K562 (cell line): ENCODE measurements around the gene MFAP1. TPM values are rescaled to one million over a fixed set of nuclear protein-coding genes. Genes with fewer than 3 reads are reported as not detected.
A peak's percentile ranks its signal among the peaks of the same experiment; 100 is the strongest.

Source experiments
- BHLHE40 ChIP-seq: IDR thresholded peaks from 2 replicates; pipeline ENCODE4 v1.6.1; 2011; ENCODE audit warnings: low read length, improper control_type of control experiment
- DACH1 ChIP-seq: fragments of 450-650 bp; IDR thresholded peaks from 2 replicates; pipeline ENCODE4 v1.6.1; 2018; ENCODE audit not compliant: partially characterized antibody
- ILF3 ChIP-seq: fragments of 450-650 bp; IDR thresholded peaks from 2 replicates; pipeline ENCODE4 v1.6.1; 2018; ENCODE audit warnings: antibody characterized with exemption, mild to moderate bottlenecking, moderate library complexity, borderline replicate concordance
- MBD1 ChIP-seq: fragments of 250-450 bp; sonication (Bioruptor Pico); IDR thresholded peaks from 2 replicates; pipeline ENCODE4 v1.8.0; 2022; ENCODE audit warnings: inconsistent platforms
- MED1 ChIP-seq: sonication (generic); formaldehyde crosslinking; IDR thresholded peaks from 2 replicates; pipeline ENCODE4 v1.8.1; 2023; ENCODE audit warnings: missing genetic modification reagents, borderline replicate concordance
- PHF20 ChIP-seq: fragments of 450-650 bp; IDR thresholded peaks from 2 replicates; pipeline ENCODE4 v1.6.1; 2018; ENCODE audit not compliant: partially characterized antibody
- REST ChIP-seq, 2 experiments: fragments of 450-650 bp; formaldehyde crosslinking in 1 of 2; IDR thresholded peaks; 2 replicates each; pipeline versions ENCODE4 v1.4.0 to v1.6.1; 2014 to 2020; ENCODE audit warnings: mild to moderate bottlenecking in 2 of 2, borderline replicate concordance in 1 of 2, low read depth in 1 of 2
- TGIF2 ChIP-seq: sonication (generic); formaldehyde crosslinking; IDR thresholded peaks from 2 replicates; pipeline ENCODE4 v1.8.1; 2022; ENCODE audit warnings: mild to moderate bottlenecking, missing genetic modification reagents, moderate library complexity
- ZC3H4 ChIP-seq: sonication (generic); formaldehyde crosslinking; IDR thresholded peaks from 2 replicates; pipeline ENCODE4 v1.9.0; 2021; ENCODE audit warnings: missing genetic modification reagents, borderline replicate concordance
- polyA plus RNA-seq, 8 experiments: library from polyadenylated mRNA; depleted of rRNA in 4 of 8; stranded (reverse) in 5 of 8; unstranded in 3 of 8; fragments of >200 nt; fragmentation: Nextera tagmentation in 2 of 8; fragmentation: Illumina TruSeq in 1 of 8; extraction: Ambion mirVana in 2 of 8; extraction: Trizol in 1 of 8; gene quantifications; 2 replicates each; pipeline versions ENCODE4 v1.2.1 to v1.2.3, GENCODE V29; 2011 to 2014; ENCODE audit warnings: inconsistent platforms in 1 of 8, missing spikeins in 1 of 8
- total RNA-seq, 7 experiments: library from RNA; depleted of rRNA in 6 of 7; stranded (reverse); fragments of >200 nt in 6 of 7; fragmentation: Illumina TruSeq in 2 of 7; extraction: Trizol in 2 of 7; gene quantifications; 2 replicates each; pipeline versions ENCODE4 v1.2.1 to v1.2.3, GENCODE V29; 2011 to 2021; ENCODE audit warnings: low replicate concordance in 1 of 7
- TF ChIP-seq, protein P1 (sequence below): sonication (generic); IDR thresholded peaks from 2 replicates; pipeline ENCODE4 v1.6.1; 2016
- TF ChIP-seq, protein P2 (sequence below): fragments of 450-650 bp; formaldehyde crosslinking; IDR thresholded peaks from 2 replicates; pipeline ENCODE4 v1.4.0; 2020; ENCODE audit warnings: mild to moderate bottlenecking, mixed read lengths

MFAP1 gene
- total and polyA plus RNA-seq, 9 of the 15 experiments (the other 6 are each of a cell fraction or from before 2014, with no cell fraction given), result 34.9 to 64.1 (median 48.2) TPM

DNA sequence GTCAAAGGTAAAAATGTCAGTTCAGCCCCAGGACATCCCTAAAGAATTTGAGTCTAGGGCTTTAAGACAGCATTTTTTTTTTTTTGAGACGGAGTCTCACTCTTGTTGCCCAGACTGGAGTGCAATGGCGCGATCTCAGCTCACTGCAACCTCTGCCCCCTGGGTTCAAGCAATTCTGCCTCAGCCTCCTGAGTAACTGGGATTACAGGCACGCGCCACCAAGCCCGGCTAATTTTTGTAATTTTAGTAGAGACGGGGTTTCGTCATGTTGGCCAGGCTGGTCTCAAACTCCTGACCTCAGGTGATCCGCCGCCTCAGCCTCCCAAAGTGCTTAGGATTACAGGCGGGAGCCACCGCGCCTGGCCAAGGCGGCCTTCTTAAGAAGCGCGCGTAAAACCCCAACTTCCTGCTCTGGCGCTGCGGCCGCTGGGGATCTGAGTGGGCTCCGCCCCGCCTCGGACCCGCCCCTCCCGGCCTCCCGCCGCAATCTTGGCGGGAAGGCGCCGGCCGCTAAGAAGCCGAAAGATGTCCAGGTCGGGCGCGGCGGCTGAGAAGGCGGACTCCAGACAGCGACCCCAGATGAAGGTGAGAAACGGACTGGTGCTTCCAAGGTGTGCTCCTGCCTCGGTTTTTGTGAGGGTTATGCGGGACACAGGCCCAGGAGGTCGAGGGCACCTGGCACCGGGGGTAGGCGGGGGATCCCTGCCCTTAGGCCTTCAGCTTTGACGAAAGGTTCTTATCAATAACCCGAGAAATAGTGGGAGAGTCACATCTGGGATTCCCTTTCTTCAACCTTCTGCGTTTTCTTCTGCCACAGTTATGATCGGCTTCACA is 2.2 kb upstream of the MFAP1 start, which contains the start of gene WDR76 (continued):
- no peak for TF ChIP-seq REST (IDR thresholded peaks at IDR 0.05; ENCODE audit: borderline replicate concordance)
- no peak for TF ChIP-seq REST (CRISPR knock-in tag; IDR thresholded peaks at IDR 0.05; ENCODE audit: low read depth)
- no peak for TF ChIP-seq MBD1 (CRISPR knock-in tag)
- peak; percentile 51 for TF ChIP-seq PHF20
- TF ChIP-seq, protein P1, sequence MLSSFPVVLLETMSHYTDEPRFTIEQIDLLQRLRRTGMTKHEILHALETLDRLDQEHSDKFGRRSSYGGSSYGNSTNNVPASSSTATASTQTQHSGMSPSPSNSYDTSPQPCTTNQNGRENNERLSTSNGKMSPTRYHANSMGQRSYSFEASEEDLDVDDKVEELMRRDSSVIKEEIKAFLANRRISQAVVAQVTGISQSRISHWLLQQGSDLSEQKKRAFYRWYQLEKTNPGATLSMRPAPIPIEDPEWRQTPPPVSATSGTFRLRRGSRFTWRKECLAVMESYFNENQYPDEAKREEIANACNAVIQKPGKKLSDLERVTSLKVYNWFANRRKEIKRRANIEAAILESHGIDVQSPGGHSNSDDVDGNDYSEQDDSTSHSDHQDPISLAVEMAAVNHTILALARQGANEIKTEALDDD, result no peak
- no peak for TF ChIP-seq MED1 (CRISPR knock-in tag)
- TF ChIP-seq ZC3H4 (CRISPR knock-in tag), result no peak
- TF ChIP-seq, protein P2, sequence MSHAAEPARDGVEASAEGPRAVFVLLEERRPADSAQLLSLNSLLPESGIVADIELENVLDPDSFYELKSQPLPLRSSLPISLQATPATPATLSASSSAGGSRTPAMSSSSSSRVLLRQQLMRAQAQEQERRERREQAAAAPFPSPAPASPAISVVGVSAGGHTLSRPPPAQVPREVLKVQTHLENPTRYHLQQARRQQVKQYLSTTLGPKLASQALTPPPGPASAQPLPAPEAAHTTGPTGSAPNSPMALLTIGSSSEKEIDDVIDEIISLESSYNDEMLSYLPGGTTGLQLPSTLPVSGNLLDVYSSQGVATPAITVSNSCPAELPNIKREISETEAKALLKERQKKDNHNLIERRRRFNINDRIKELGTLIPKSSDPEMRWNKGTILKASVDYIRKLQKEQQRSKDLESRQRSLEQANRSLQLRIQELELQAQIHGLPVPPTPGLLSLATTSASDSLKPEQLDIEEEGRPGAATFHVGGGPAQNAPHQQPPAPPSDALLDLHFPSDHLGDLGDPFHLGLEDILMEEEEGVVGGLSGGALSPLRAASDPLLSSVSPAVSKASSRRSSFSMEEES (CRISPR knock-in tag), result no peak
- TF ChIP-seq TGIF2, result no peak; the same call in 1 of the 2 replicates
- no peak for TF ChIP-seq BHLHE40
- TF ChIP-seq DACH1, result peak; percentile 6
- TF ChIP-seq ILF3, result no peak
